HS-27A (cell line): ENCODE data around the gene AP3M1.
"Not testable (repeated sequence)": the region's sequence is repeated elsewhere in the genome, so short reads cannot be mapped to it uniquely, and the experiment has no call there.

Experiments used
- DNase-seq: peaks from one replicate; pipeline ENCODE4 v3.0.0-alpha.2; 2012; ENCODE audit warnings: low read depth, missing footprints

The AP3M1 gene

GRCh38 chr10:74163319-74164068 lies 12.9 kb upstream of the AP3M1 start:
- DNase-seq = no peak

GRCh38 chr10:74160013-74160412 lies 9.4 kb upstream of the AP3M1 start:
- no peak for DNase-seq

- no peak for DNase-seq
Observed at GRCh38 chr10:74156919-74157289, 6.3 kb upstream of the AP3M1 start.

GRCh38 chr10:74153676-74154075 lies 3.0 kb upstream of the AP3M1 start:
- no peak for DNase-seq

GRCh38 chr10:74153123-74153522 lies 2.5 kb upstream of the AP3M1 start:
- DNase-seq = no peak

- no peak for DNase-seq
Observed at GRCh38 chr10:74151879-74152722, 1.5 kb upstream of the AP3M1 start.

GRCh38 chr10:74150990-74151878 lies 606 bp upstream of the AP3M1 start, which contains the start of gene ADK:
TSS of gene ADK (plus strand) at chr10:74151221. CDS start at chr10:74151279, 58 bp downstream.
- DNase-seq = peak; percentile 88

GRCh38 chr10:74146980-74147379 lies 3.6 kb downstream of the AP3M1 start:
- DNase-seq = not testable (repeated sequence)

- no peak for DNase-seq
Observed at GRCh38 chr10:74145133-74145532, 5.5 kb downstream of the AP3M1 start.

- DNase-seq = no peak
Observed at GRCh38 chr10:74140553-74140952, 10.1 kb downstream of the AP3M1 start.

- no peak for DNase-seq
Observed at GRCh38 chr10:74139981-74140380, 10.6 kb downstream of the AP3M1 start.

- not testable (repeated sequence) for DNase-seq
Observed at GRCh38 chr10:74138596-74138995, 12.0 kb downstream of the AP3M1 start.

GRCh38 chr10:74137992-74138391 lies 12.6 kb downstream of the AP3M1 start:
- no peak for DNase-seq

GRCh38 chr10:74135452-74135851 lies 15.2 kb downstream of the AP3M1 start:
- no peak for DNase-seq

GRCh38 chr10:74133923-74134820 lies 16.5 kb downstream of the AP3M1 start:
- DNase-seq = no peak

- DNase-seq = no peak
Observed at GRCh38 chr10:74123081-74123480, 27.5 kb downstream of the AP3M1 start.

- no peak for DNase-seq
Observed at GRCh38 chr10:74122060-74122459, 28.6 kb downstream of the AP3M1 start.

GRCh38 chr10:74121368-74121767 lies 29.3 kb downstream of the AP3M1 start:
- DNase-seq = no peak

- no peak for DNase-seq
Observed at GRCh38 chr10:74120911-74121310, 29.7 kb downstream of the AP3M1 start.

- no peak for DNase-seq
Observed at GRCh38 chr10:74118804-74119203, 31.8 kb downstream of the AP3M1 start.

- no peak for DNase-seq
Observed at GRCh38 chr10:74117738-74118137, 32.9 kb downstream of the AP3M1 start.
